HL-60/S4 (cell line): ENCODE measurements around the gene POU2AF1.
"Not testable (repeated sequence)": the region's sequence is repeated elsewhere in the genome, so short reads cannot be mapped to it uniquely, and the experiment has no call there.

Experiments used
- in situ Hi-C: fragments of 300-500 bp; cut with MboI; formaldehyde crosslinking; loops from 2 replicates; pipeline ENCODE4 v1.14.3; 2022; ENCODE audit warnings: low sequenced_read_pairs

POU2AF1 gene

GRCh38 chr11:111322534-111322933 is 56.5 kb downstream of the POU2AF1 start:
- in situ Hi-C loops = no loop called here

- in situ Hi-C loops = no loop called here
Observed at GRCh38 chr11:111320728-111321568, 58.1 kb downstream of the POU2AF1 start.

GRCh38 chr11:111320199-111320598 is 58.9 kb downstream of the POU2AF1 start:
- in situ Hi-C loops = not testable (repeated sequence)

GRCh38 chr11:111319296-111319695 is 59.8 kb downstream of the POU2AF1 start:
- in situ Hi-C loops = no loop called here

- in situ Hi-C loops = no loop called here
Observed at GRCh38 chr11:111312076-111312475, 67.0 kb downstream of the POU2AF1 start.

- in situ Hi-C loops = no loop called here
Observed at GRCh38 chr11:111310723-111311122, 68.4 kb downstream of the POU2AF1 start.

GRCh38 chr11:111310088-111310487 is 69.0 kb downstream of the POU2AF1 start:
- in situ Hi-C loops = no loop called here

GRCh38 chr11:111309215-111309915 is 69.7 kb downstream of the POU2AF1 start:
- in situ Hi-C loops = no loop called here

GRCh38 chr11:111308140-111308539 is 70.9 kb downstream of the POU2AF1 start:
- in situ Hi-C loops = no loop called here

- in situ Hi-C loops = no loop called here
Observed at GRCh38 chr11:111307472-111308108, 71.5 kb downstream of the POU2AF1 start.

- in situ Hi-C loops = no loop called here
Observed at GRCh38 chr11:111306321-111306720, 72.8 kb downstream of the POU2AF1 start.

- in situ Hi-C loops = no loop called here
Observed at GRCh38 chr11:111305876-111306275, 73.2 kb downstream of the POU2AF1 start.

GRCh38 chr11:111305162-111305802 is 73.8 kb downstream of the POU2AF1 start:
- in situ Hi-C loops = no loop called here

GRCh38 chr11:111303461-111303860 is 75.6 kb downstream of the POU2AF1 start:
- in situ Hi-C loops = no loop called here

- in situ Hi-C loops = no loop called here
Observed at GRCh38 chr11:111302298-111302697, 76.8 kb downstream of the POU2AF1 start.
